Activated CD4-positive, alpha-beta T cell treated with anti-CD3 and anti-CD28 coated beads for 36 hours (primary cell): ENCODE data around the gene SZT2. TPM values are rescaled to one million over a fixed set of nuclear protein-coding genes. Genes with fewer than 3 reads are reported as not detected.

Experiments used
- ATAC-seq: fragments of 200-7000 bp; cut with Tn5 transposase; one replicate; pipeline ENCODE4 v1.10.0; 2021; ENCODE audit warnings: mild to moderate bottlenecking, moderate library complexity
- CTCF ChIA-PET: fragments of 350-600 bp; sonication (Branson Sonifier 250); formaldehyde crosslinking; loops from one replicate; lab custom pipeline; 2021; ENCODE audit warnings: antibody characterized with exemption; lab: Charles Lee
- POLR2A ChIA-PET: fragments of 350-600 bp; sonication (Branson Sonifier 250); formaldehyde crosslinking; loops from one replicate; lab custom pipeline; 2021; ENCODE audit warnings: antibody characterized with exemption, inconsistent platforms; lab: Charles Lee
- DNase-seq: peaks from one replicate; pipeline ENCODE4 v3.0.0-alpha.2; 2020
- H3K27ac Mint-ChIP-seq: one replicate; pipeline ENCODE4 v1.8.0; 2021; ENCODE audit warnings: mixed read lengths
- H3K27me3 Mint-ChIP-seq: one replicate; pipeline ENCODE4 v1.8.0; 2021; ENCODE audit warnings: mixed read lengths
- H3K36me3 Mint-ChIP-seq: one replicate; pipeline ENCODE4 v1.8.0; 2021; ENCODE audit warnings: low read depth, mixed read lengths
- H3K4me1 Mint-ChIP-seq: one replicate; pipeline ENCODE4 v1.8.0; 2021; ENCODE audit warnings: mixed read lengths
- H3K4me3 Mint-ChIP-seq: one replicate; pipeline ENCODE4 v1.8.0; 2021; ENCODE audit warnings: mild to moderate bottlenecking, moderate library complexity, mixed read lengths
- H3K9me3 Mint-ChIP-seq: one replicate; pipeline ENCODE4 v1.8.0; 2021; ENCODE audit warnings: low read depth, mixed read lengths
- intact Hi-C, 2 experiments: fragments of 100-400 bp; cut with DNase I in 1 of 2; cut with micrococcal nuclease in 1 of 2; formaldehyde crosslinking; loops; one replicate each; pipeline versions ENCODE4 v1.14.2 to v1.15.1; 2022 to 2024; cut with DNase I, micrococcal nuclease
- total RNA-seq, 2 experiments: library from RNA; stranded (reverse); gene quantifications; one replicate each; pipeline ENCODE4 v1.2.3, GENCODE V29; 2021

SZT2 gene
- total RNA-seq, 2 experiments from 2014 or later: 33.6 to 36.3 TPM

DNA sequence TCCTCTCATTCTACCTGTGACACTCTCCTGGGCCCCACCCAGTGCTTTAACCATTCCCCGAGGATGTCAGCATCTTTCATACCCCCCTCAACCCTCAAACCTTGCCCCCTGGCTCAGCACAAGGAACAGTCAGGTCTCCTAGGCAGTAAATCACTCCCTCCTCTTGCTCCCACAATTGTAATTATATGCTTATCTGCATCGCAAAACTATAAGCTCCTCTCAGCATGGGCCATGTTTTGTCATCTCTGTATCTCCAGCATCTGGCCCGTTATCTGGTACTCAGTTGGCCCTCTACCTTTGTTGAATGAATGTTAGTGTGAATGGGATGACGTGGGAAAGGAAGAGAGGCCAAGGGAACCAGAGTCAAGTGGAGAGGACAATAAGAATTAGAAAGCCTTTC is 19.1 kb upstream of the SZT2 start:
- CTCF ChIA-PET: no interaction called here
- no peak for ATAC-seq
- Mint-ChIP-seq H3K27me3 (no peaks in the 10 kb centered on the region), H3K4me1 (peaks cover 21% of the 10 kb centered on the region), H3K4me3 (no peak overlapping the region), H3K9me3 (no peaks in the 10 kb centered on the region), H3K27ac (no peak overlapping the region), H3K36me3 (peaks cover 18% of the 10 kb centered on the region)
- intact Hi-C loops: no loop called here
- DNase-seq: no peak
- POLR2A ChIA-PET: interaction anchor here (0.6 kb wide), 1 partner anchor 179 kb away, joined by 4 read pairs; no protein-coding TSS in a partner anchor

DNA sequence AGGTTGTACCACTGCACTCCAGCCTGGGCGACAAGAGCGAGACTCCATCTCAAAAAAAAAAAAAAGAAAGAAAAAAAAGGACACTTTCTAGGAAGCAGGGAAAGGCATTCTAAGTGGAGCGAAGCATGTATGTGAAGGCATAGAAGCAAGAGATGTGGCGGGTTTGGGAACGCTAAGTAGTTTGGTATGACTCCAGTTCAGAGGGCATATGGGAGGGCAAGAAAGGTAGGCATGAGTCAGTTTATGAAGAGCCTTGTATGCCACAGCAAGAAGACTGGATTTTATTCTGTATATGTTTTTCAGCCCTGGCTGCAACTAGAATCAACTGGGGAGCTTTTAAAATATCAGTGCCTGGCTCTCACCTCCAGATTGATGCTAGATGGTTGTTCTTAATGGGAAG is 17.5 kb upstream of the SZT2 start:
- DNase-seq: no peak
- ATAC-seq: no peak
- Mint-ChIP-seq H3K4me3 (no peak overlapping the region), H3K27ac (no peak overlapping the region), H3K4me1 (peaks cover 13% of the 10 kb centered on the region), H3K27me3 (no peaks in the 10 kb centered on the region), H3K9me3 (no peaks in the 10 kb centered on the region), H3K36me3 (peaks cover 9% of the 10 kb centered on the region)
- CTCF ChIA-PET: interaction anchor here (0.6 to 1.4 kb wide), 2 partner anchors 17 to 26 kb away, joined by 3 to 5 read pairs; no protein-coding TSS in a partner anchor
- POLR2A ChIA-PET: interaction anchor here (0.6 to 0.7 kb wide), 2 partner anchors 17 to 1270 kb away, joined by 3 to 6 read pairs; partner anchors contain the start of gene MED8
- intact Hi-C loops: no loop called here

DNA sequence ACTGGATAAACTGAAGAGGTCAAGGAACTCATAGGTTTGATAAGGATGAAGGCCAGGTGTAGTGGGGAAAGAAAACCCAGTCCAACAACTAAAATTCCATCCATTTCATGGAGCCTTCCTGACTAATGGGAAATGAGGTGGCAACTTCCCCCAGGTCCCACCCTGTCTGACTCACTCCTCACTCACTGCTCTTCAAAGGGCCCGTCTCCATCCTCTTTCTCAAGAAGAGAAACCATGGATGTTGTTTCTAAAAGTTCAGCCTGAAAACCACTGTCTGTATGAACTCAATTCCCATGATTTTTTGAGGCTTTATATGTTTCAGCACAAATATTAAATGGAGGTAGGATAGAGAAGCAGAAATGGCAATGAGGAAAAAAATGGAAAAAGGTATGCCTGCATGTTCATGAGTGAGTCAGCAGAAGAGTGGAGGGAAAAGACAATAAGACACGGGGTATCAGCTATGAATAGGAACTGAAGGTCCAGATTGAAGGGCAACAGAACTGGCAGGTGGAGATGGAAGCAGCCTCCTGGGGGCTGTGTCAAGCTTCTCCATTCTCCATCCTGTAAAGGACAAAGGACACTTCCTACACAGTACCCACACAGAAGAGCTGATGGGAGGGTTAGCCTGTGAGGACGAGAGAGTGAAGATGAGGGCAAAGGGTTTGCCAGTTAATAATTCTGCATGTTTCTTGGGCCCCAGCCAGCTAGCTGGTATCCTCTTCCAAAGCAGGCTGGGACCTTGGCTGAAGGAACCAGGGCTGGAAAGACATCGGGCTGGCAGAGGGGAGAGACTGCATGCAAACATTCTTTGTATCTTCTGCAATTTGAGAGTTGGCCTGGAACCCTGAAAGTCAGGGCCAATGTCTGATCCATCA is 16.4 kb upstream of the SZT2 start:
- ATAC-seq (no peak), DNase-seq (no peak)
- Mint-ChIP-seq H3K9me3 (no peaks in the 10 kb centered on the region), H3K27me3 (no peaks in the 10 kb centered on the region), H3K36me3 (peaks cover 9% of the 10 kb centered on the region), H3K27ac (no peak overlapping the region), H3K4me1 (peaks cover 12% of the 10 kb centered on the region), H3K4me3 (no peak overlapping the region)
- intact Hi-C loops: no loop called here
- ChIA-PET CTCF (interaction anchor here (1.4 kb wide), 1 partner anchor 27 kb away, joined by 5 read pairs; no protein-coding TSS in a partner anchor), POLR2A (no interaction called here)

DNA sequence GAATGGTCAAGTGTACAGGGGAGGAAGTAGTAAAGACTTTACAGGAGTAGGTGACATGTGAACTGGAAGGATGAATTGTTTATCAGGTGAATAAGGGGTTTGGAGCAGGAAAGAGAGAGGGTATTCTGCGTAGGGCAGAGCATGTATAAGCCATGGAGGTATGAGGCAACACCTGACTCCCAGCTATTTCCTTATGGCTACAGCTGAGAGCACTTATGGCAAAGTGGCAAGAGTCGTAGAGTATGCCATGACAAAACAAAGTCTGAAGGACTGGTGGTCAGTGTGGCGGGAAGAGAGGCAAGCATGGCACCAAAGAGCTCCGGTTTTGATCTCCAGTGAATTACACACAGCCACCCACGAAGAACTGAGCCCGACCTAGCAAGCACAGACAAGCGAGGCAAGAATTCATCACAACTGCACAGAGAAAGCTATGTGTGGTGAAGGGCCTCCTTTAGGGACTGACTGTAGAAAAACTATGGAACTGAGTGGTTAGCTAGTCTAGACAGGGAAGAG is 12.9 kb upstream of the SZT2 start:
- POLR2A ChIA-PET: interaction anchor here (0.5 kb wide), 1 partner anchor 617 kb away, joined by 3 read pairs; no protein-coding TSS in a partner anchor
- H3K27me3 Mint-ChIP-seq: no peaks in the 10 kb centered on the region
- H3K36me3 Mint-ChIP-seq: peaks cover 22% of the 10 kb centered on the region
- H3K4me3 Mint-ChIP-seq: no peak overlapping the region
- intact Hi-C loops: no loop called here
- CTCF ChIA-PET: interaction anchor here (1.2 to 1.9 kb wide), 2 partner anchors 13 to 20 kb away, joined by 3 to 7 read pairs; partner anchors contain the start of genes MED8 and SZT2
- peaks cover 5% of the 10 kb centered on the region for H3K4me1 Mint-ChIP-seq
- DNase-seq (no peak), ATAC-seq (no peak)
- H3K27ac Mint-ChIP-seq: no peak overlapping the region
- no peaks in the 10 kb centered on the region for H3K9me3 Mint-ChIP-seq

DNA sequence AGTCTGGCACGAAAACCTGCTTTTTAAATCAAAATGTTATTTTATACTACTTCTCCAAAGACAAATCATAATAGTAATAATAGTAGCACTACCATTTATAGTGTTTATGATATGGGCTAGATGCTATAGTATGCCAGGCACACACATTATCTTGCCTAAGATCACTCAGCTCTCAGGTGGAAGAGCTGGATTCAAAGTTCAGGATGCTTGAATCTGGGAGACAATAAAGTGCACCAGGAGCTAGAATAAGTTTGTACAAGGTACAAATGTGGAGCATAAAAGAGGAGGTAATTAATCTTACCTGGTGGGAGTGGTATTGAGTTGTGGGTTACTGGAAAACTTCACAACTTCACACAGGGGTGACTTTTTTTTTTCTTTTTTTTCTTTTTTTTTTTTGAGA is 11.9 kb upstream of the SZT2 start:
- H3K36me3 Mint-ChIP-seq: peaks cover 30% of the 10 kb centered on the region
- ATAC-seq (no peak), DNase-seq (no peak)
- H3K27me3 Mint-ChIP-seq: no peaks in the 10 kb centered on the region
- no peak overlapping the region for H3K27ac Mint-ChIP-seq
- ChIA-PET POLR2A (no interaction called here), CTCF (interaction anchor here (0.6 to 1.2 kb wide), 2 partner anchors 19 to 1930 kb away, joined by 3 read pairs; no protein-coding TSS in a partner anchor)
- peaks cover 7% of the 10 kb centered on the region for H3K4me1 Mint-ChIP-seq
- intact Hi-C loops: no loop called here
- no peaks in the 10 kb centered on the region for H3K9me3 Mint-ChIP-seq
- no peak overlapping the region for H3K4me3 Mint-ChIP-seq

DNA sequence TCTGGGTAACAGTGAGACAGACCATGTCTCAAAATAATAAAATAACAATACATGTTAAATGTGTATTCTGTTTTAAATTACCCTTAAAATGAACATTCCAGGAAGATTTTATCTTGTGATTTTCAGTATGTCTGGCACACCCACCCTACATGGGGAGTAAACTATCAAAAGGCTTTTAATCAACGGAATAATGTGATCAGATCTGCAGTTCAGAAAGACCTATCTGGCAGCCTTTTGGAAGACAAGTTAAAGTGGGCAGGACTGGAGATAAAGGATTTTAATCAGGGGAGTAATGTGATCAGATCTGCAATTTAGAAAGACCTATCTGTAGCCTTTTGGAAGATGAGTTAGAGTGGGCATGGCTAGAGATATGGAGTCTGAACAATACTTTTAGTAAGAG is 10.2 kb upstream of the SZT2 start:
- H3K27me3 Mint-ChIP-seq: no peaks in the 10 kb centered on the region
- no peak overlapping the region for H3K27ac Mint-ChIP-seq

DNA sequence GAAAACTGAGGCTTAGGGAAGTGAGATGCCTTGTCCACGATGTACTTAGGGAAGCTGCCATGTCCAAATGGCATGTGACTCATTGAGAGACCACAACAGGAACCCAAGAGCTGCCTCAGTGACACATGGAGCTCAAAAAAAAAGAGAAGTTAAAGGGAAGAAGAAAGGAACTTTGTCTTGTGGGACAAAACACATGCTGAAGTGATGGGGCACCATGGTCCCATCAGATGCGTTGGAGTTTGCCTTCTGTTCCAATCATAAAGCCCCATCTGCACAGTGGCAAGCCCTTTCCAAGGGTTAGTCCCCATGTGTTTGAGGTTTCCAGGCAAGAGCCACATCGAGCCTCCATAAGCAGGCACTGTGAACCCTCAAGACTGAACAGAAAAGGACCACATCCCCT is 8.1 kb upstream of the SZT2 start:
- peaks cover 49% of the 10 kb centered on the region for H3K36me3 Mint-ChIP-seq

More for the DNA sequence above, 10.2 kb upstream of the SZT2 start:
- no peak overlapping the region for H3K4me3 Mint-ChIP-seq
- intact Hi-C loops: no loop called here
- DNase-seq (no peak), ATAC-seq (no peak)
- POLR2A ChIA-PET: no interaction called here
- peaks cover 7% of the 10 kb centered on the region for H3K4me1 Mint-ChIP-seq
- CTCF ChIA-PET: no interaction called here
- H3K9me3 Mint-ChIP-seq: no peaks in the 10 kb centered on the region
- peaks cover 41% of the 10 kb centered on the region for H3K36me3 Mint-ChIP-seq

DNA sequence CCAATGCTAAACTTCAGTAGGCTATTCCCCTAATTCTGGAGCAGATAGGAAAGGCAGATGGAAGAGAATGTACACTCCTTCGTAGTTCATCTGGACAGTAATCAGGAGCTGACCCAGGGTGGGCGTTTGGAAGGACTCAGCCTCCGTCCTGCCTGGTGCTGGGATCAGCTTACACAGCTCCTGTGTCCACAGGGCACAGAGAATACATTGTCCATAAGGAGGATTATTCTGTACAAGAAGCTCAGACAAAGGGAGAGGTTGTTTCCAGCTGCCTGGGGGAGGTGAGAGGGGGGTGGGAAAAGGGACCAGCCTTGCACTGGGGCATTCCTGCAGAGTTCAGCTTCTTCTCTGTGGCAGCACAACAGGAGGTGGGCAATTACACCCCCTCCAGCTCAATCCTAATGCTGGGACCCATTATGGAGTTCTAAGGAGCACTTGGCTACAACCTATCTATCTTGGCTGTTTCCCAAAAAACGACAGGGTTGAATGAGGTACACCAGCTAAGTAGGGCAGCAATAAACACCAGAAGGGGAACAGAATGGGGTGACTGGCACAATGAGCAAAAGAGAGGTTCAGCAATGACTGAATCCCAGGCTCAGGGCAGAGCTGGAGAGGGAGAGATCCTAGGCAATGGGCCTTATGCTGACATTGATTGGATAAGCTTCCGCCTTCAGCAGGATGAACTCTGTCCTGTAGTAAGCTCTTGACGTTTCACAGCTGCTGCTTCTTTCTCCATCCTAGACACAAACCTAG is 7.5 kb upstream of the SZT2 start:
- H3K27me3 Mint-ChIP-seq: no peaks in the 10 kb centered on the region
- H3K9me3 Mint-ChIP-seq: no peaks in the 10 kb centered on the region
- intact Hi-C loops: loop anchor here in 1 of 2 experiments (10.0 kb wide), 1 partner anchor 927 kb away; the partner anchor contains the start of genes PPCS and ZMYND12
- ATAC-seq (no peak), DNase-seq (no peak)
- CTCF ChIA-PET: no interaction called here
- H3K4me1 Mint-ChIP-seq: peaks cover 7% of the 10 kb centered on the region
- POLR2A ChIA-PET: interaction anchor here (0.7 kb wide), 1 partner anchor 689 kb away, joined by 4 read pairs; no protein-coding TSS in a partner anchor
- peaks cover 54% of the 10 kb centered on the region for H3K36me3 Mint-ChIP-seq
- no peak overlapping the region for H3K27ac Mint-ChIP-seq
- no peak overlapping the region for H3K4me3 Mint-ChIP-seq

More for the DNA sequence above, 8.1 kb upstream of the SZT2 start:
- peaks cover 7% of the 10 kb centered on the region for H3K4me1 Mint-ChIP-seq
- ChIA-PET CTCF (no interaction called here), POLR2A (interaction anchor here (0.7 kb wide), 1 partner anchor 690 kb away, joined by 4 read pairs; no protein-coding TSS in a partner anchor)
- no peaks in the 10 kb centered on the region for H3K27me3 Mint-ChIP-seq
- no peaks in the 10 kb centered on the region for H3K9me3 Mint-ChIP-seq
- H3K4me3 Mint-ChIP-seq: no peak overlapping the region
- ATAC-seq: no peak
- intact Hi-C loops: loop anchor here in 1 of 2 experiments (10.0 kb wide), 1 partner anchor 927 kb away; the partner anchor contains the start of genes PPCS and ZMYND12
- no peak overlapping the region for H3K27ac Mint-ChIP-seq
- no peak for DNase-seq

DNA sequence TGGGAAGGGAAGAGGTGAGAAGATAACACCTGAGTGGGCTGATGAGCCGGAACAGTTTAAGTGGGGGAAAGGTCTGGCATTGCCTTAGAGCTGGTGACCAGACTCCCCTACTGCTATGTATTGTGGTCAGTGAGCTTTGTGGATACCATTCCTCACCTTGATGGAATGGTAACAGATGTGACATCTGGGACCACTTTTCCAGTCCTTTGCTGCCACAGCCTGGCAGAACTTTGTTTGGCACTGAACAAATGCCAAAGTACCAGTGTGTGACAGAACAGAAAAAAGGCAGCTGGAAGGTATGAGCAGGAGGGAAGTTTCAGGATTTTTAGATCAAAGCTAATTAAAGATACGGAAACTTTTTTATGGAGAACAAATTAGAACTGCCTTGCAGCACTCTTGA is 6.2 kb upstream of the SZT2 start:
- Mint-ChIP-seq H3K36me3 (peaks cover 56% of the 10 kb centered on the region), H3K27ac (no peak overlapping the region), H3K4me1 (peaks cover 17% of the 10 kb centered on the region), H3K4me3 (no peak overlapping the region), H3K9me3 (no peaks in the 10 kb centered on the region), H3K27me3 (no peaks in the 10 kb centered on the region)
- CTCF ChIA-PET: interaction anchor here (1.2 kb wide), 1 partner anchor 17 kb away, joined by 3 read pairs; no protein-coding TSS in a partner anchor
- DNase-seq (no peak), ATAC-seq (no peak)
- POLR2A ChIA-PET: interaction anchor here (0.6 kb wide), 1 partner anchor 373 kb away, joined by 3 read pairs; no protein-coding TSS in a partner anchor
- intact Hi-C loops: loop anchor here in 1 of 2 experiments (10.0 kb wide), 1 partner anchor 929 kb away; the partner anchor contains the start of genes PPCS and ZMYND12

DNA sequence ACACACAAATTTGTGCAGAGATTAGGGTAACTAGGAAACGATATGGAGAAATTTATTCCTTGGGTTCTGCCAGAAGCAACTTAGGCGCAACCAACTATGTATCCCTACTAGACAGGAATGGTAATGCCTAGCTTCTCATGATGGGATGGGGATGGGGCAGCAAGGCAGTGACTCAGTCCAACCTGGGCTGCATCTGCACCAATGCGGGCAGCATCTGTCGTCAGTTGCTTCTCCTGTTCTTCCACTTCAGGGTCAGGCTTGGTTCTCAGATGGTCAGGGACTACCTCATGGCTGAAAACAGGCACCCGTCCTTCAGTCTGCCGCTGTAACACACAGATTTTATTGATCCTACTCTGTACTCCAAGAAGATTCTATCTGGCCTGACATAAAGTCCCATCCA is 3.0 kb upstream of the SZT2 start:
- no peaks in the 10 kb centered on the region for H3K27me3 Mint-ChIP-seq
- peaks cover 36% of the 10 kb centered on the region for H3K4me1 Mint-ChIP-seq
- CTCF ChIA-PET: interaction anchor here (1.4 kb wide), 1 partner anchor 28 kb away, joined by 4 read pairs; no protein-coding TSS in a partner anchor
- intact Hi-C loops: loop anchor here in 1 of 2 experiments (5.0 to 10.0 kb wide), 4 partner anchors 321 to 932 kb away; partner anchors contain the start of genes ATP6V0B, DPH2, PPCS and SLC2A1
- no peak overlapping the region for H3K4me3 Mint-ChIP-seq
- peaks cover 43% of the 10 kb centered on the region for H3K36me3 Mint-ChIP-seq
- ATAC-seq (no peak), DNase-seq (no peak)
- POLR2A ChIA-PET: no interaction called here
- no peak overlapping the region for H3K27ac Mint-ChIP-seq
- no peaks in the 10 kb centered on the region for H3K9me3 Mint-ChIP-seq
